ENCODE results near the gene FOXK1. TPM values are rescaled to one million over a fixed set of nuclear protein-coding genes. Genes with fewer than 3 reads are reported as not detected.
"Not testable (repeated sequence)": the region's sequence is repeated elsewhere in the genome, so short reads cannot be mapped to it uniquely, and the experiment has no call there.

The FOXK1 gene
- total RNA-seq, 2 experiments from 2014 or later: 38.1 to 38.2 TPM

DNA sequence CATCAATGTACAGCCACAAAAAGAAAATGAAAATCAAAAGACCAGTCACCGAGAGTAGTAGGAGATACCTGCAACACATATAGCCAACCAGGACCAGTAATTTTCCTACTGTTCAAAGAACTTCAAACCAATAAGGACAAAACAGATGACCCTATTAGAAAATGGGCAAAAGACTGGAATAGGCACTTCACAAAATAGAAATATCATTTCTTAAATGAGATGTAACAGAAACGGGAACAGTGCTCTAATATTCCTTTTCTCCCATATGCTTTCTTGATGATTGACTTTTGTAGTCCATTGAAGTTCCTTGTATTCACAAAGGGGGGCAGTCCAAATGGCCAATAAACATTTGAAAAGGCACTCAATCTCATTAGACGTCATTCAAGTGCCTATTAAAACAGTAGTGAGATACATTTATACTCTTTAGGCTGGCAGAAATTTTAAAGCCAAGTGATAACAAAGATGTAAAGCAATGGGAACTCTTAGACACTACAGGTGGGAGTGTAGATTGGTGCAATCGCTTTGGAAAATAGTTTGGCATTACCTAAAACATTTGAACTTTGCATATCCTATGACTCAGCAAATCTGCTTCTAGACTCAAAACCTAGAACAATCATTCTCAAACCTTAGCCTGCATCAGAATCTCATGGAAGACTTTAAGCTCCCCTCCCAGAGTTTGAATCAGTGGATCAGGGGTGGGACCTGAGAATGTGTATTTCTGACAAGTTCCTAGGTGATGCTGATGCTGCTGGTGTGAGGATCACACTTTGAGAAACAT, 24.3 kb upstream of the FOXK1 start:
- H3K36me3 Mint-ChIP-seq: peaks cover 15% of the 10 kb centered on the region
- H3K27me3 Mint-ChIP-seq: no peaks in the 10 kb centered on the region
- H3K4me1 Mint-ChIP-seq: no peaks in the 10 kb centered on the region
- DNase-seq: no peak
- H3K4me3 Mint-ChIP-seq: no peak overlapping the region
- H3K9me3 Mint-ChIP-seq: peaks cover 23% of the 10 kb centered on the region
- H3K27ac Mint-ChIP-seq: no peak overlapping the region

DNA sequence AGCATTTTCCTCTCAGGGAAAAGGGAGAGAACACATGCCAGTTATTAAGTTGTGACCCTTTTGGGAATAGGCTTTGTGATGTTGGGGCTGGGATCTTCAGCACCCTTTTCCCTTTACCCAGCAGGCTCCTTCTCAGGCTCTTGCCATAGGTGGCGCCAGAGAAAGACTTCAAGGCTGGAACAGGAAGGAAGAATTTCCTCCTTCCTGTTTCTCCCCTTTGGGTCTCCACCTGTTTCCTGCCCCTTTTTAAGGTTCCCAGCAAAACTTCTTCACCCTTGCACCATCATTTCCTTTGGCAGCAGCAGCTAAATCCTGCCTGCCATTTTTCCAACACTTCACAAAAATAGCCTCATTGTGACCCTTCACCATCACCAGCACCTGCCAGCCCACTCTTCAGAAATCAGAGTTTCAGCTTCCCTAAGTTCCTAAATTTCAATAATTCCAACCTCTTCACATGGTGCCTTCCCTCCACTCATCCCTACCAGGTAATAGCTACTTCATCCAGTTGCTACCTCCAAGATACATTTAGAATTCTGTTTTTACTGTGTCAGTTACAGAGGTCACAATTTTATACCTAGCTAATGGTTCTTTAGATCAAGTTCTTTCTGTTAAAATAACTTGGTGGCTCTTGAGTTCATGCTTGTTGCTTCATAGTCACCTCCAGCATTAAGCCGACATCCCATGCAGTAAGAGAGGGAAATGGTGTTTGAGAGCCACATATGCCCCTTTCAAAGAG, 22.4 kb upstream of the FOXK1 start:
- no peak overlapping the region for H3K4me3 Mint-ChIP-seq
- H3K9me3 Mint-ChIP-seq: peaks cover 23% of the 10 kb centered on the region
- no peaks in the 10 kb centered on the region for H3K27me3 Mint-ChIP-seq
- DNase-seq: no peak
- peaks cover 7% of the 10 kb centered on the region for H3K4me1 Mint-ChIP-seq
- peak overlapping the region; percentile 47 for H3K27ac Mint-ChIP-seq
- H3K36me3 Mint-ChIP-seq: peaks cover 15% of the 10 kb centered on the region

DNA sequence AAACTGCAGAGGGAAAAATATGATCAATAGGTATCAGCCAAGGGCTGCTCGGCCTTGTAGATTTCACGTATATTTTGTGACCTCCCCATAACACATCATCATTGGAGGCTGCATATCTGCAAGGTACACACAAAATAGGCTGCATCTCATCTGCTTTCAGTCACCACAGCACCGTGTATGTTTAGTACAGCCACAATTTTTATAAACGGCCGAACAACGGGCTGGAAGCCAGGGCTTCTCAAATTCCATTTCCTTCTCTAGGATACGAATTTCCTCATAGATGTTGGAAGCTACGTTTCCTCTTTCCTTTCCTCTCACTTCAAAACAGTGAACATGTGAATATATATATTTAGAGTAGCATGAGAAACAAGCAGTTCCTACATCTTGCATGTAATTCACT, 20.2 kb upstream of the FOXK1 start:
- H3K4me3 Mint-ChIP-seq: no peak overlapping the region
- no peak overlapping the region for H3K27ac Mint-ChIP-seq
- peaks cover 21% of the 10 kb centered on the region for H3K9me3 Mint-ChIP-seq
- no peak for DNase-seq
- H3K36me3 Mint-ChIP-seq: peaks cover 11% of the 10 kb centered on the region
- H3K27me3 Mint-ChIP-seq: no peaks in the 10 kb centered on the region
- peaks cover 7% of the 10 kb centered on the region for H3K4me1 Mint-ChIP-seq

DNA sequence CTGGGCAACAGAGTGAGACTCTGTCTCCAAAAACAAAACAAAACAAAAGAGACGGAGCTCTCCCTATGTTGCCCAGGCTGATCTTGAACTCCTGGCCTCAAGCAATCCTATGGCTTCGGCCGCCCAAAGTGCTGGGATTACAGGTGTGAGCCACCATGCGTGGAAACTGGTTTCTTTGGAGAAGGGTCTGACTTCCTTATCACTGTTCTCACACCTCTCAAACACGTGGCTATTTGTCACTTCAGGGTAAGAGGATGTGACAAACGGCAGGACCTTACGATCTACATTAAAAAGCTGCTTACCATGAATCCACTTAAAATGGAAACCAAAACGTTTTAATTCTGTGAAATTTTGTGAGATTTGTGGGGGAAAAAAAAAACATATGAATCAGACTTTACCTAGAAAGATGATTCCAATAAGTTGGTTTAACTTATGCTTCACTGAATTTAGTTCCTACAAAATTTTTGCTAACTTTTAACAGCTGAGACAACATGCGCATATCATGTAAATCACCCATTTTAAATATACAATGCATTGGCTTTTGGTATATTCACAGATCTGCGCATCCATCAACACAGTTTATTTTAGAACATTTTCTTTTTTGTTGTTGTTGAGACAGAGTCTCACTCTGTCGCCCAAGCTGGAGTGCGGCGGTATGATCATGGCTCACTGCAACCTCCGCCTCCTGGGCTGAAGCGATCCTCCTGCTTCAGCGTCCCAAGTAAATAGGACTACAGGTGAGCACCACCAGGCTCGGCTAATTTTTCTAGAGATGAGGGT, 18.7 kb upstream of the FOXK1 start:
- no peak overlapping the region for H3K4me3 Mint-ChIP-seq
- H3K27me3 Mint-ChIP-seq: no peaks in the 10 kb centered on the region
- DNase-seq: no peak
- H3K9me3 Mint-ChIP-seq: peaks cover 12% of the 10 kb centered on the region
- H3K4me1 Mint-ChIP-seq: peaks cover 7% of the 10 kb centered on the region
- H3K36me3 Mint-ChIP-seq: peaks cover 7% of the 10 kb centered on the region
- peak overlapping the region; percentile 56 for H3K27ac Mint-ChIP-seq

DNA sequence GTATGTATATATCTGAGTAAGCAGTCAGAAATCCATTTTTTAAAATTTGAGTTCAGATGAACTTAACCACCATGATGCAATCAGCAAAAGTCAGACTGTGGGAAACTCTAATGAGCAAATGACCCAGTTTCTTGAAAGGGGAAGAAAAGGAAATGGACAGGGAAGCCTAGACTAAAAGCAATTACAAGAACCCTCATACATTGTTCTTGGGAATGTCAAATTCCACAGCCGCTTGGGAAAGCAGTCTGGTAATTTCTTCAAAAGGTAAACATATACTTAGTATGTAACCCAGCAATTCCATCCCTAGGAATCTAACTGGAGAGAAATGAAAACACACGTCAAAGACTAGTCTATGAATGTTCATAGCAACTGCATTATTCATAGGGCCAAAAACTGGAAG, 16.4 kb upstream of the FOXK1 start:
- DNase-seq: no peak
- Mint-ChIP-seq H3K27me3 (no peaks in the 10 kb centered on the region), H3K4me1 (peaks cover 7% of the 10 kb centered on the region), H3K4me3 (no peak overlapping the region), H3K9me3 (peaks cover 2% of the 10 kb centered on the region), H3K36me3 (no peaks in the 10 kb centered on the region), H3K27ac (no peak overlapping the region)

DNA sequence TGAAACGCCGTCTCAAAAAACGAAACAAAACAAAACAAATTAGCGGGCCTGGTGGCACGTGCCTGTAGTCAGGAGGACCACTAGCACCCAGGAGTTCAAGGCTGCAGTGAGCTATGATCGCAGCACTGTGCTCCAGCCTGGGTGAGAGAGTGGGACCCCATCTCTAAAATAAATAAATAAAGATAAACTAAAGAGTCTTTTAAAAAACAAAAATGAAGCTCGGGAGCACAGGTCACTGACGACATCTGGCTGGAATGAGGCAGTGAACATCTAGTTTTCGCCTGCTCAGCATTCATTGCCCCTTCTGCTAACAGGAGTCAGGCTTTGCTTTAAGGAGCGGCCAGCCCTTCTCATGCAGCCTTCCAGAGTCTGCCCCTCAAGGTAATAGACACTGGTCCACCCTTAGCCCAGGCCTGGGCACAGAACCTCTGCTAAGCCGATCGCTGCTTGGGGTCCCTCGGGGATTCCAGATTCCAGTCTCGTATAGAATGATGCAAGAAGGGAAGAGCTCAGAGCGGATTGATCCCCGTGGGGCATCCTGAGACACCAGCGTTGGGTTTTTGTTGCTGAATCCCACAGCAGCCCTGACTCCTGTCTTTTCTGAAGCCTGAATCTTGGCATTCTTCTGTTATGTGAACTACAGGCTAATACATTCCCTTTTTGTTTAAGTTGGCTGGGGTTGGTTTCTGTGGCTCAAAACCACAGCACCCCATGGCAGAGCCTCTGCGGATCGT, 14.2 kb upstream of the FOXK1 start:
- peaks cover 7% of the 10 kb centered on the region for H3K9me3 Mint-ChIP-seq
- no peaks in the 10 kb centered on the region for H3K27me3 Mint-ChIP-seq
- peaks cover 7% of the 10 kb centered on the region for H3K4me1 Mint-ChIP-seq
- H3K4me3 Mint-ChIP-seq: no peak overlapping the region
- H3K27ac Mint-ChIP-seq: no peak overlapping the region
- no peak for DNase-seq
- no peaks in the 10 kb centered on the region for H3K36me3 Mint-ChIP-seq

DNA sequence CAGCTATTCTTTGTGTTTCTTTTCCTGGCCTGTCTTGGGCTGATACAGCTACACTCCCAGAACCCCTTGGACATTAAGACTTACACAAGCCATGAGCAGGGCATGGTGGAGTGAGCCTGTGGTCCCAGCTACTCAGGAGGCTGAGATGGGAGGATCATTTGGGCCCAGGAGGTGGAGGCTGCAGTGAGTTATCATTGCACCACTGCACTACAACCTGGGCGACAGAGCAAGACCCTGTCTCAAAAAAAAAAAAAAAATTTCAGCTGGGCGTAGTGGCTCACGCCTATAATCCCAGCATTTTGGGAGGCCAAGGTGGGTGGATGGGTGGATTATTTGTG, 13.6 kb upstream of the FOXK1 start:
- H3K27me3 Mint-ChIP-seq: no peaks in the 10 kb centered on the region
- peaks cover 3% of the 10 kb centered on the region for H3K36me3 Mint-ChIP-seq
- no peak overlapping the region for H3K4me3 Mint-ChIP-seq
- H3K4me1 Mint-ChIP-seq: peaks cover 4% of the 10 kb centered on the region
- no peak for DNase-seq
- peaks cover 7% of the 10 kb centered on the region for H3K9me3 Mint-ChIP-seq
- no peak overlapping the region for H3K27ac Mint-ChIP-seq

DNA sequence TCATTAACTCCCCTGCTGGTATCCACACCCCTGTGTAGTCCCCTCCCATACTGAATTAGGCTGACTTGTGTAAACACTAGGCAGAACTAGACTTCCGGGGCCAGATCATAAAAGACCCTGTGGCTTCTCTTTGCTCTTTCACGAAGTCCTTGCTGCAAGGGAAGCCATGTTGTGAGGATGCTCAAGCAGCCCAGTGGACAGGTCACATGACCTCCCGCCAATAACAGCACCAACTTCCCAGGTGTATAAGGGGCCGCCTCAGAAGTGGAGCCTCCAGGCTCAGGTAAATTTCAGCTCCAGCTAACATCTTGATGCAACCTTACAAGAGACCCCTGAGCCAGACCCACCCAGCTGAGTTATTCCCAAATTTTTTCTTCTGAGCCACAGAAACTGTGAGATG, 11.3 kb upstream of the FOXK1 start:
- Mint-ChIP-seq H3K9me3 (peaks cover 7% of the 10 kb centered on the region), H3K4me3 (no peak overlapping the region), H3K27ac (no peak overlapping the region), H3K4me1 (no peaks in the 10 kb centered on the region), H3K27me3 (no peaks in the 10 kb centered on the region), H3K36me3 (peaks cover 3% of the 10 kb centered on the region)
- DNase-seq: no peak

DNA sequence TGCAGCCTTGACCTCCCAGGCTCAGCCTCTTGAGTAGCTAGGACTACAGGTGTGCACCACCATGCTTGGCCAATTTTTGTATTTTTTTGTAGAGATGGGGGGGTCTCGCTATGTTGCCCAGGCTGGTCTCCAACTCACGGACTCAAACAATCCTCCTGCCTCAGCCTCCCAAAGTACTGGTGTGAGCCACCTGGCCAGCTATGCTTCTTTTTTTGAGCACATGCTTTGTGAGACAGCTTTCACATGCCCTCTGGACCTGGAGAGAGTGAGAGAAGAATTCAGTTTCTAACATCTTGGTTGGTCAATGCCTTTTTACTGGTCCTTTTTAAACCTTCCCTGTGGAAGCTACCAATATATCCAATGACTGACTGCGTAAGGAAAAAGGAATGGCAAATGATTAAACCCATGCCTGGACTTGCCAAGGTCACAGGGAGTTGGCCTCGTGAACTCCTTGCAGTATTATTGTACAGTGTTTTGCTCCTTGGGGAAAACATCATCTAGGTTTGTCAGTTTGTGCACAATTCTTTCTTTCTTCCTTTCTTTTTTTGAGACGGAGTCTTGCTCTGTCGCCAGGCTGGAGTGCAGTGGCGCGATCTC, 6.2 kb upstream of the FOXK1 start:
- Mint-ChIP-seq H3K36me3 (peaks cover 3% of the 10 kb centered on the region), H3K27ac (no peak overlapping the region), H3K9me3 (peaks cover 4% of the 10 kb centered on the region), H3K27me3 (no peaks in the 10 kb centered on the region), H3K4me1 (peaks cover 1% of the 10 kb centered on the region), H3K4me3 (no peak overlapping the region)
- DNase-seq: no peak

DNA sequence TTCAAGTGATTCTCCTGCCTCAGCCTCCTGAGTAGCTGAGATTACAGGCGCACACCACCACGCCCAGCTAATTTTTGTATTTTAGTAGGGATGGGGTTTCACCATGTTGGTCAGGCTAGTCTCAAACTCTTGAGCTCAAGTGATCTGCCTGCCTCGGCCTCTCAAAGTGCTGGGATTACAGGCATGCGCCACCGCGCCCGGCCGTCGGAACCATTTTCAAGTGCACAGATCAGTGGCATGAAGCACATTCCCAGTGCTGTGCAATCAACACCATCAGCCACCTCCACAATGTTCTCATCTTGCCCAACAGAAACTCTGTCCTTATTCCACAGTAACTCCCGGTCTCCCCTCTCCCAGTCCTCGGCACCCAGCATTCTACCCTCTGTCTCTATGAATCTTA, 4.6 kb upstream of the FOXK1 start:
- H3K27ac Mint-ChIP-seq, DNase-seq, H3K4me1 Mint-ChIP-seq, H3K9me3 Mint-ChIP-seq, H3K36me3 Mint-ChIP-seq, H3K27me3 Mint-ChIP-seq, H3K4me3 Mint-ChIP-seq: not testable (repeated sequence)

DNA sequence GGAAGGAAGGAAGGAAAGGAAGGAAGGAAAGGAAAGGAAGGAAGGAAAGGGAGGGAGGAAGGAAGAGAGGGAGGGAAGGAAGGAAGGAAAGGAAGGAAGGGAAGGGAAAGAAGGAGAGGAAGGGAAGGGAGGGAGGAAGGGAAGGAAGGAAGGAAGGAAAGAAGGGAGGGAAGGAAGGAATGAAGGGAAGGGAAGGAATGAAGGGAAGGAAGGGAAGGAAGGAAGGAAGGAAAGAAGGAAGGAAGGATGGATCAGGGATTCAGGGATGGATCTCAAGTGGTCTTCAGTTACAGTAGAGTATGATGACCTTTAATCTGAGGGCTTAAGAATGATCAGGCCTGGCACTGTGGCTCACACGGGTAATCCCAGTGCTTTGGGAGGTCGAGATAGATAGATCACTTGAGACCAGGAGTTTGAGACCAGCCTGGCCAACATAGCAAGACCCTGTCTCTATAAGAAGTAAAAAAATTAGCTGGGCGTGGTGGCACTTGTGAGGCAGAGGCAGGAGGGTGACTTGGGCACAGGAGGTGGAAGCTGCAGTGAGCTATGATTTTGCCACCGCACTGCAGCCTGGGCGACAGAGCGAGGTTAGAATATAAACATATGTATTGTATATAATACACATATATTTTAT, 760 bp upstream of the FOXK1 start:
- H3K27me3 Mint-ChIP-seq: no peaks in the 10 kb centered on the region
- DNase-seq: no peak
- peak overlapping the region; percentile 89 for H3K27ac Mint-ChIP-seq
- H3K4me3 Mint-ChIP-seq: peak overlapping the region; percentile 85
- peaks cover 23% of the 10 kb centered on the region for H3K4me1 Mint-ChIP-seq
- peaks cover 1% of the 10 kb centered on the region for H3K9me3 Mint-ChIP-seq
- H3K36me3 Mint-ChIP-seq: peaks cover 15% of the 10 kb centered on the region

DNA sequence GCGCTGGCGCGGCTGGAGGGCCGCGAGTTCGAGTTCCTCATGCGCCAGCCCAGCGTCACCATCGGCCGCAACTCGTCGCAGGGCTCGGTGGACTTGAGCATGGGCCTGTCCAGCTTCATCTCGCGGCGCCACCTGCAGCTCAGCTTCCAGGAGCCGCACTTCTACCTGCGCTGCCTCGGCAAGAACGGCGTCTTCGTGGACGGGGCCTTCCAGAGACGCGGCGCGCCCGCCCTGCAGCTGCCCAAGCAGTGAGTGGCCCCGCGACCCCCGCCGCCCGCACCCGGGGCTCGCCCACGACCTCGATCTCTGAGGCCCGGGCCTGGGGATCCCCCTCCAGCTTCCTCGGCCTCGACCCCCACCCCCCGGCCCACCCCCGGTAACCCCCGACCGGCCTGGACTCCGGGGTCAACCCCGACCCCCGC, 537 bp downstream of the FOXK1 start:
- Mint-ChIP-seq H3K27me3 (no peaks in the 10 kb centered on the region), H3K9me3 (peaks cover 1% of the 10 kb centered on the region), H3K27ac (peak overlapping the region; percentile 68), H3K36me3 (peaks cover 16% of the 10 kb centered on the region), H3K4me1 (peaks cover 32% of the 10 kb centered on the region), H3K4me3 (peak overlapping the region; percentile 95)
- DNase-seq: peak; percentile 56

DNA sequence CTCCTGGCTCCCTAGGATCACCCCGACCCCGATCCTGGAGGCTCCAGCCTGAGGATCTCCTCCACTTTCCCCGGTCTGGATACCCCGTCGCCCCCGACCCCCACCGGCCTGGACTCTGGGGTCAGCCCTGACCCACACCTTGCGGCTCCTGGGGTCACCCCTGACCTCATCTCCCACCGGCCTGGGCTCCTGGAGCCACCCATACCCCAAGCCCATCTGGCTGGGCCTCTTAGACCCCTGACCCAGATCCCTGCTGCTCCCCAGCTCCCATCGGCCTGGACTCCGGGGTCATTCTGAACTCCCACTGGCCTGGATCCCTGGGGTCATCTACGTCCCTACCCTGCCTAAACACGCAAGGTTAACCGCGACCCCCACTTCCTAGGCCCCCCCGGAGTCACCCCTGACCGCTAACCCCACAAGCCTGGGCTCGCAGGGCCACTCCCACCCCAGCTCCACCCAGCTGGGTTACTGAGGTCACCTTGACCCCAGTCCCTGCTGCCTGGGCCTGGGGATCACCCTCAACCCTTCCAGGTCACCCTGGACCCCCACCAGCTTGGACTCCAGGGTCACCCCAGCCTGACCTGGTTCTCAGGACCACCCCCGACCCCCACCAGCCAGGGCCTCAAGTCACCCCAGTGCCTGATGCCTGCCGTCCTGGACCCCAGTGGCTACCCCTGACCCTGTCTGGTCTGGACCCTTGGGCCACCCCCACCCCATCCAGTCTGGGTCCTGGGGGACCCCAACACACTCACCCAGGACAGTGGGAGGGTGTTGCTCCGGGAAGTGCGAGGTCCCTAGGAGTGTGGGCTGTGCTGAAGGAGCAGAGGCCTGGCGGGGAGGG, 1.2 kb downstream of the FOXK1 start:
- peak; percentile 22 for DNase-seq
- peaks cover 35% of the 10 kb centered on the region for H3K4me1 Mint-ChIP-seq
- peak overlapping the region; percentile 95 for H3K4me3 Mint-ChIP-seq
- peaks cover 16% of the 10 kb centered on the region for H3K36me3 Mint-ChIP-seq
- peaks cover 1% of the 10 kb centered on the region for H3K9me3 Mint-ChIP-seq
- no peaks in the 10 kb centered on the region for H3K27me3 Mint-ChIP-seq
- H3K27ac Mint-ChIP-seq: peak overlapping the region; percentile 94

All from activated naive CD8-positive, alpha-beta T cell treated with anti-CD3 and anti-CD28 coated beads for 36 hours (primary cell).